Stimulated activated effector memory CD8-positive, alpha-beta T cell treated with anti-CD3 and anti-CD28 coated beads, Interleukin-12 subunit alpha, Interleukin-12 subunit beta, amount 100 ng/mL, for 72 hours (primary cell): ENCODE data around the gene TMC6.
"Not testable (repeated sequence)": the region's sequence is repeated elsewhere in the genome, so short reads cannot be mapped to it uniquely, and the experiment has no call there.

Experiments
- ATAC-seq: fragments of 150-1000 bp; cut with Tn5 transposase; 2 replicates; pipeline ENCODE4 v1.10.0; 2021
- DNase-seq, 2 donors: peaks; one replicate each; pipeline ENCODE4 v3.0.0; 2021 to 2022; ENCODE audit warnings: low spot score in 2 of 2
- H3K27ac Mint-ChIP-seq: one replicate; pipeline ENCODE4 v1.8.0; 2022; ENCODE audit warnings: mild to moderate bottlenecking, mixed read lengths
- H3K36me3 Mint-ChIP-seq: one replicate; pipeline ENCODE4 v1.8.0; 2022; ENCODE audit warnings: mild to moderate bottlenecking, mixed read lengths
- H3K4me1 Mint-ChIP-seq: one replicate; pipeline ENCODE4 v1.8.0; 2022; ENCODE audit warnings: mixed read lengths
- H3K4me3 Mint-ChIP-seq: one replicate; pipeline ENCODE4 v1.8.0; 2022; ENCODE audit warnings: mild to moderate bottlenecking, mixed read lengths
- H3K9me3 Mint-ChIP-seq: one replicate; pipeline ENCODE4 v1.8.0; 2022; ENCODE audit warnings: mixed read lengths

The TMC6 gene

DNA sequence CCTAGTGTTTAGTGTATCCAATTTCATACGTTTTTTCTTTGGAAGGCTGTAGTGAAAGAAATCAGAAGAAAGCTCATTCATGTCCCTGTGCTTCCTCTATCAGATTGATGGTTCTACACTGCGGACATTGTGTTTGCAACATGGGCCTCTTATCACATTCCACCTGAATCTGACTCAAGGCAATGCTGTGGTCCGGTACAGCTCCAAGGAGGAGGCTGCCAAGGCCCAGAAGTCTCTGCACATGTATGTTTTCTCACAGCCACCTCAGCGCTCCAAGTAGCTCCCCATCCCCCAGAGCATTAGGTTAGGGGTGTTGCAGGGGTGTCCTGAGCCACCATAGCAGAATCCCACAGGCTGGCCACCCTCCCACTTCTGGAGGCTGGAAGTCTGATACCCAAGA lies 25.2 kb downstream of the TMC6 start:
- Mint-ChIP-seq H3K27ac (peak overlapping the region; percentile 66), H3K4me1 (peaks cover 15% of the 10 kb centered on the region), H3K4me3 (no peak overlapping the region), H3K36me3 (peaks cover 80% of the 10 kb centered on the region), H3K9me3 (no peaks in the 10 kb centered on the region)
- ATAC-seq (no peak), DNase-seq (no peak)

DNA sequence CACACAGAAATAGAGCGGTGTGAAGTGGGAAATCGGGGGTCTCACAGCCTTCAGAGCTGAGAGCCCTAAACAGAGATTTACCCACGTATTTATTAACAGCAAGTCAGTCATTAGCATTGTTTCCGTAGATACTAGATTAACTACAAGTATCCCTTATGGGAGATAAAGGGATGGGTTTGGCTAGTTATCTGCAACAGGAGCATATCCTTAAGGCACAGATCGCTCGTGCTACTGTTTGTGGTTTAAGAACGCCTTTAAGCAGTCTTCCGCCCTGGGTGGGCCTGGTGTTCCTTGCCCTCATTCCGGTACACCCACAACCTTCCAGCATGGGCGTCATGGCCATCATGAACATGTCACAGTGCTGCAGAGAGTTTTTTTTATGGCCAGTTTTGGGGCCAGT lies 27.0 kb downstream of the TMC6 start:
- H3K27ac Mint-ChIP-seq, result peak overlapping the region; percentile 34
- H3K4me1 Mint-ChIP-seq, result no peaks in the 10 kb centered on the region
- no peak overlapping the region for H3K4me3 Mint-ChIP-seq
- H3K9me3 Mint-ChIP-seq, result no peaks in the 10 kb centered on the region
- DNase-seq, result no peak
- no peak for ATAC-seq
- H3K36me3 Mint-ChIP-seq, result peaks cover 62% of the 10 kb centered on the region

GRCh38 chr17:78101112-78101511 lies 27.4 kb downstream of the TMC6 start:
- peaks cover 58% of the 10 kb centered on the region for H3K36me3 Mint-ChIP-seq
- no peaks in the 10 kb centered on the region for H3K4me1 Mint-ChIP-seq
- no peak for ATAC-seq
- H3K4me3 Mint-ChIP-seq, result no peak overlapping the region
- no peak for DNase-seq
- no peaks in the 10 kb centered on the region for H3K9me3 Mint-ChIP-seq
- peak overlapping the region; percentile 34 for H3K27ac Mint-ChIP-seq

- Mint-ChIP-seq H3K36me3 (peaks cover 77% of the 10 kb centered on the region), H3K4me3 (no peak overlapping the region), H3K4me1 (no peaks in the 10 kb centered on the region), H3K27ac (peak overlapping the region; percentile 32), H3K9me3 (no peaks in the 10 kb centered on the region)
- no peak for ATAC-seq
- DNase-seq, result no peak
These were observed 32.5 kb downstream of the TMC6 start for GRCh38 chr17:78096093-78096492.

GRCh38 chr17:78095035-78095434 lies 33.5 kb downstream of the TMC6 start:
- peaks cover 77% of the 10 kb centered on the region for H3K36me3 Mint-ChIP-seq
- no peaks in the 10 kb centered on the region for H3K9me3 Mint-ChIP-seq
- H3K4me1 Mint-ChIP-seq, result no peaks in the 10 kb centered on the region
- DNase-seq, result no peak
- ATAC-seq, result no peak
- H3K4me3 Mint-ChIP-seq, result no peak overlapping the region
- peak overlapping the region; percentile 85 for H3K27ac Mint-ChIP-seq

GRCh38 chr17:78092794-78093324 lies 35.7 kb downstream of the TMC6 start:
- Mint-ChIP-seq H3K4me1 (no peaks in the 10 kb centered on the region), H3K27ac (no peak overlapping the region), H3K36me3 (peaks cover 80% of the 10 kb centered on the region)

DNA sequence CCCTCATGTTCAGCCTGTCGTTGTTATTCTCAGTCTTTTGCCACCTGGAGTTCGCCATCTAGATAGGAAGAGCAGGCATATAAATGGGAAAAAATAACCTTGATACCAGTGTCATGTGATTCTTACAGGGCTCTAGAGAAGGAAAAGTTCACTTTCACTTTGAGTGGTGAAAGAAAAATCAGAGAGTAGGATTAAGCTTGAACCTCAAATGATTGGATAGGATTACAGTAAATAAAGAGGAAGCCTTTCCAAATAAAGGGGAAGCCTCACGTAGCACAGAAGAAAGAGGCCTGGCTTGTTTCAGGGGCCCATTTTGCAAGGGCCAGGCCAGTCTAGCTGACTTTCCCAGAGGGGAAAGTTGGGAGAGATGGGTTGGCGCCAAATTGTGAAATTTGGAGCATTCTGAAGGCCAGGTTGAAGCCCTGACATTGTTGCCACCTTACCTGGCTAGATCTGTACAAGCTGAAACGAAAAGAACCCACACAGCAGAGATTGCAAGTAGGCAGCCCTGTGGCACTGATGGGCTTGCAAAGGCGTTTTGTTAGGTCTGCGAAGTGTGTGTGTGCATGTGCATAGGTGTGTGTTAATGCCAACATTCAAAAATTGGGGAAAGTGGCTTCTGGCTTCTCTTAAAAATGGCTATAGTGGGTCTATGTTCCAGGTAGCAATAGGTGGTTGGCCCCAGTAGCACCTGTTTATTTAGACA lies 38.8 kb downstream of the TMC6 start:
- ATAC-seq, result no peak
- H3K4me3 Mint-ChIP-seq, result no peak overlapping the region
- peaks cover 98% of the 10 kb centered on the region for H3K36me3 Mint-ChIP-seq
- H3K27ac Mint-ChIP-seq, result peak overlapping the region; percentile 24
- H3K4me1 Mint-ChIP-seq, result no peaks in the 10 kb centered on the region
- H3K9me3 Mint-ChIP-seq, result no peaks in the 10 kb centered on the region
- no peak for DNase-seq

More at GRCh38 chr17:78092794-78093324, 35.7 kb downstream of the TMC6 start:
- no peaks in the 10 kb centered on the region for H3K9me3 Mint-ChIP-seq
- no peak overlapping the region for H3K4me3 Mint-ChIP-seq
- ATAC-seq (no peak), DNase-seq (no peak)

DNA sequence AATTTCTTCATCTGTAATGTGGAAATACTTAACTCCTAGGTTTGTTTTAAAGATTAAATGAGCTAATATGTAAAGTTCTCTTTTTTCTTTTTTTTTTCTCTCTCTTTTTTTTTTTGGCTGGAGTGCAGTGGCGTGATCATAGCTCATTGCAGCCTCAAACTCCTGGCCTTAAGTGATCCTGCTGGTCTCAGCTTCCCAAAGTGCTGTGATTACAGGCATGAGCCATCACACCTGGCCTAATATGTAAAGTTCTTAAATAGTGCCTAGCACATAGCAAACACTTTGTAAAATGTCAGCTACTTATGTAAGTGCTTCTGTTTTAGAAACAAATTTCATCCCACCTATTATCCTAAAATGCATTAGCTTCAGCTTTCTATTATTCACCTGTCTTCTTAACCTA lies 40.0 kb downstream of the TMC6 start:
- H3K36me3 Mint-ChIP-seq, result peaks cover 97% of the 10 kb centered on the region
- DNase-seq, result no peak

DNA sequence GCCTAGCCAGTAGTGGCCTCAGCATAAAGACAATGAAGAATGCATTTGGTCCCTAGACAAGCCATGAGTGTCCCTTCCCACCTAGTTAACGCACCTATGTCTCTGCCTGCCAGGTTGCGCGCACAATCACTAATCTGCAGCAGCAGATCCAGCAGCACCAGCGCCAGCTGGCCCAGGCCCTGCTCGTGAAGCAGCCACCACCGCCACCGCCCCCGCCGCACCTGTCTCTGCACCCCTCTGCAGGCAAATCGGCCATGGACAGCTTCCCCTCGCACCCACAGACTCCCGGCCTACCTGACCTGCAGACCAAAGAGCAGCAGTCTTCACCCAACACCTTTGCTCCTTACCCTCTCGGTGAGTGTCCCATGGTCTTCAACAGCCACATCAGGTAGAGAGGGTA lies 41.8 kb downstream of the TMC6 start:
- ATAC-seq, result no peak
- no peak overlapping the region for H3K4me3 Mint-ChIP-seq
- no peaks in the 10 kb centered on the region for H3K4me1 Mint-ChIP-seq
- no peaks in the 10 kb centered on the region for H3K9me3 Mint-ChIP-seq
- H3K27ac Mint-ChIP-seq, result peak overlapping the region; percentile 40
- peaks cover 88% of the 10 kb centered on the region for H3K36me3 Mint-ChIP-seq
- DNase-seq, result no peak

More for the DNA sequence above, 40.0 kb downstream of the TMC6 start:
- Mint-ChIP-seq H3K9me3 (no peaks in the 10 kb centered on the region), H3K27ac (peak overlapping the region; percentile 72), H3K4me3 (no peak overlapping the region), H3K4me1 (no peaks in the 10 kb centered on the region)
- ATAC-seq, result no peak

GRCh38 chr17:78082988-78083387 lies 45.6 kb downstream of the TMC6 start:
- Mint-ChIP-seq H3K9me3 (no peaks in the 10 kb centered on the region), H3K27ac (no peak overlapping the region), H3K36me3 (peaks cover 85% of the 10 kb centered on the region), H3K4me1 (no peaks in the 10 kb centered on the region), H3K4me3 (no peak overlapping the region)
- ATAC-seq, result no peak
- no peak for DNase-seq

DNA sequence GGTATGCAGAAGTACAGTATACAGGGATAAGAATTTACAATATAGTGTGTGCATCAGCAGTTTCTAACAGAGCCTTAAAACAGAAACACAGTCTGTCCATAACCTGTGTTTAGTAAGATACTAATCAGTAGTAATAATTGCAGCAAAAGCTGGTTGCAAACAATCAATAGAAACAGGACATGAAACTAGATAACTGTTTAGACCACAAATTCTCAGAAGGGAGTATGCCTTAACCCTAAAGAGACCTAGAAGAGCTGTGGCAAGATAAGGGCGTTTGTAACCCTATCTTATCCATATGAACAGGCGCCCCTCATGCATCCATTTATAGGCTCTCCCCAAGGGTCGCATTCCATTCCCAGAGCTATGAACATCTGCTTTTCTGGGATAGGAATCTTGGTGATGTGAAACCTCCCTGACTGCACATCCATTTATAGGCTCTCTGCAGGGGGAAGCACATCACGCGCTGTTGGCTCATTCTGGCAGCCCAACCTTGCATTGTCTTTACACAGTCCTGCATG lies 46.1 kb downstream of the TMC6 start:
- H3K27ac Mint-ChIP-seq, H3K9me3 Mint-ChIP-seq, DNase-seq, ATAC-seq, H3K4me3 Mint-ChIP-seq, H3K4me1 Mint-ChIP-seq: not testable (repeated sequence)
- H3K36me3 Mint-ChIP-seq, result peaks cover 85% of the 10 kb centered on the region

DNA sequence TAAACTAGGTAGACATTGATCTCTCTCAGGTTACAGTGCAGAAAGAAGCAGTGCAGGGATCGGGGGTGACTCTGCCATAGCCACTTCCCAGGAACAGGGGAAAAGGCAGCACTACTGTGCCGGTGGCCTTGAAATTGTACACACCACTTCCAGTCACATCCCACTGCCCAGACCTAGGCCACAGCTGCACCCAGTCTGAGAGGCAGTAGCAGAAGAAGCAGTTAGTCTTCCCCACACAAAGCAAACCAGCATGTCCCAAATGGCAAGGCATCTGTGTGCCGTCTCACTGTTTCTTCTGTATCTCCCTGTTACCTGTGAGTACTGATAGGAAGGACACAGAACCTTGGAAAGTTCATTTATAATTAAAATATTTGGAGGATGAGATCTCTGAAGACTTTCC lies 47.0 kb downstream of the TMC6 start:
- H3K4me3 Mint-ChIP-seq, result no peak overlapping the region
- DNase-seq (no peak), ATAC-seq (no peak)
- H3K9me3 Mint-ChIP-seq, result no peaks in the 10 kb centered on the region
- peaks cover 85% of the 10 kb centered on the region for H3K36me3 Mint-ChIP-seq
- no peaks in the 10 kb centered on the region for H3K4me1 Mint-ChIP-seq
- H3K27ac Mint-ChIP-seq, result no peak overlapping the region

- Mint-ChIP-seq H3K36me3 (peaks cover 85% of the 10 kb centered on the region), H3K4me1 (no peaks in the 10 kb centered on the region), H3K9me3 (no peaks in the 10 kb centered on the region), H3K27ac (peak overlapping the region; percentile 52), H3K4me3 (no peak overlapping the region)
- ATAC-seq (no peak), DNase-seq (no peak)
These were observed 49.3 kb downstream of the TMC6 start for GRCh38 chr17:78079253-78079652.

DNA sequence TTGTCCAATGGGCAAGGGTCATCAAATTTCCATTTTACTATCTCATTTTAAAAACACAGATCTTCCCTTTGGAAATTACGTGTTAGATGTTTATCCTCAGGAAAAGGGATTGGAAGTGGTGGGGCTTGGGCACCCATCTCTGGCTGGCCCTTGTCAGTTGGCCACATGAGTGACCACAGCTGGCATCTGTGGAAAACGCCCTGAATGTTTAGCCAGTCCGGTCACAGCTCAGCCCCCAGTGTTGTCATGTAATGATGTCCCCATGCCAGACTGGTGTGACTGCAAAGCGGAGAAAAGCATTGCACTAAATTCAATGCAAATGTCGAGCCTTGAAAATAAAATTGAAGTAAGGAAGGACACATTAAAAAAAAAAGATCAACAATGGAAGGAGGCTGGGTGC lies 53.0 kb downstream of the TMC6 start:
- DNase-seq (no peak), ATAC-seq (no peak)
- Mint-ChIP-seq H3K36me3 (peaks cover 100% of the 10 kb centered on the region), H3K27ac (peak overlapping the region; percentile 55), H3K4me3 (no peak overlapping the region), H3K4me1 (no peaks in the 10 kb centered on the region), H3K9me3 (no peaks in the 10 kb centered on the region)

- DNase-seq (no peak), ATAC-seq (no peak)
- H3K9me3 Mint-ChIP-seq, result no peaks in the 10 kb centered on the region
- H3K4me3 Mint-ChIP-seq, result no peak overlapping the region
- peaks cover 100% of the 10 kb centered on the region for H3K36me3 Mint-ChIP-seq
- H3K4me1 Mint-ChIP-seq, result no peaks in the 10 kb centered on the region
- peak overlapping the region; percentile 55 for H3K27ac Mint-ChIP-seq
These were observed 53.5 kb downstream of the TMC6 start for GRCh38 chr17:78075011-78075410.

- no peak for DNase-seq
- Mint-ChIP-seq H3K27ac (peak overlapping the region; percentile 20), H3K36me3 (peaks cover 100% of the 10 kb centered on the region), H3K4me1 (no peaks in the 10 kb centered on the region), H3K9me3 (no peaks in the 10 kb centered on the region), H3K4me3 (no peak overlapping the region)
- no peak for ATAC-seq
These were observed 55.6 kb downstream of the TMC6 start for GRCh38 chr17:78072961-78073360.
